T-helper 2 cell treated with Interferon-gamma antibody and Interleukin-4, amounts not matched to agents 5 μg/mL and 100 μg/mL, for 36 hours (primary cell): ENCODE data around the gene CRELD2.
"Not testable (repeated sequence)": the region's sequence is repeated elsewhere in the genome, so short reads cannot be mapped to it uniquely, and the experiment has no call there.

ENCODE experiments used
- DNase-seq: peaks from one replicate; pipeline ENCODE4 v3.0.0; 2021; ENCODE audit warnings: low spot score
- H3K27ac Mint-ChIP-seq: one replicate; pipeline ENCODE4 v1.8.0; 2021; ENCODE audit warnings: mild to moderate bottlenecking, mixed read lengths
- H3K27me3 Mint-ChIP-seq: one replicate; pipeline ENCODE4 v1.8.0; 2021; ENCODE audit warnings: low read depth, mixed read lengths
- H3K36me3 Mint-ChIP-seq: one replicate; pipeline ENCODE4 v1.8.0; 2021; ENCODE audit warnings: low read depth, mixed read lengths
- H3K4me1 Mint-ChIP-seq: one replicate; pipeline ENCODE4 v1.8.0; 2021; ENCODE audit warnings: low read depth, mixed read lengths
- H3K4me3 Mint-ChIP-seq: one replicate; pipeline ENCODE4 v1.8.0; 2022; ENCODE audit warnings: mild to moderate bottlenecking, moderate library complexity, mixed read lengths
- H3K9me3 Mint-ChIP-seq: one replicate; pipeline ENCODE4 v1.8.0; 2021; ENCODE audit warnings: mixed read lengths

CRELD2 gene

DNA sequence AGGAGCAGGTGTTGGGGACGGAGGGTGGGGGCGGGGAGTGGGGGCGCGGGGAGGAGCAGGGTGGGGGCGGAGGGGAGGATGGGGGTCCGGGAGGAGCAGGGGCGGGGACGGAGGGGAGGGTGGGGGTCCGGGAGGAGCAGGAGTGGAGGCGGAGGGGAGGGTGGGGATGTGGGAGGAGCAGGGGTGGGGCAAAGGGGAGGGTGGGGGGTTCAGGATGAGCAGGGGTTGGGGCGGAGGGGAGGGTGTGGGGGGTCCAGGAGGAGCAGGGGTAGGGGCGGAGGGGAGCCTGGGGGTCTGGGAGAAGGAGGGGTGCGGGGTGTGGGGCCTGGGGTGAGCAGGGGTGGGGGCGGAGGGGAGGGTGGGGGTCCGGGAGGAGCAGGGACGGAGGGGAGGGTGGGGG, 17.1 kb downstream of the CRELD2 start:
- no peak for DNase-seq
- H3K9me3 Mint-ChIP-seq = no peaks in the 10 kb centered on the region
- peak overlapping the region; percentile 36 for H3K4me3 Mint-ChIP-seq
- H3K27me3 Mint-ChIP-seq = no peaks in the 10 kb centered on the region
- H3K36me3 Mint-ChIP-seq = peaks cover 2% of the 10 kb centered on the region
- H3K4me1 Mint-ChIP-seq = peaks cover 17% of the 10 kb centered on the region
- H3K27ac Mint-ChIP-seq = peak overlapping the region; percentile 78

- peak; percentile 99 for DNase-seq
- Mint-ChIP-seq H3K9me3 (no peaks in the 10 kb centered on the region), H3K36me3 (peaks cover 2% of the 10 kb centered on the region), H3K4me1 (peaks cover 11% of the 10 kb centered on the region), H3K4me3 (peak overlapping the region; percentile 76), H3K27ac (peak overlapping the region; percentile 88), H3K27me3 (no peaks in the 10 kb centered on the region)
Measured at GRCh38 chr22:49936018-49936972, 17.9 kb downstream of the CRELD2 start.

DNA sequence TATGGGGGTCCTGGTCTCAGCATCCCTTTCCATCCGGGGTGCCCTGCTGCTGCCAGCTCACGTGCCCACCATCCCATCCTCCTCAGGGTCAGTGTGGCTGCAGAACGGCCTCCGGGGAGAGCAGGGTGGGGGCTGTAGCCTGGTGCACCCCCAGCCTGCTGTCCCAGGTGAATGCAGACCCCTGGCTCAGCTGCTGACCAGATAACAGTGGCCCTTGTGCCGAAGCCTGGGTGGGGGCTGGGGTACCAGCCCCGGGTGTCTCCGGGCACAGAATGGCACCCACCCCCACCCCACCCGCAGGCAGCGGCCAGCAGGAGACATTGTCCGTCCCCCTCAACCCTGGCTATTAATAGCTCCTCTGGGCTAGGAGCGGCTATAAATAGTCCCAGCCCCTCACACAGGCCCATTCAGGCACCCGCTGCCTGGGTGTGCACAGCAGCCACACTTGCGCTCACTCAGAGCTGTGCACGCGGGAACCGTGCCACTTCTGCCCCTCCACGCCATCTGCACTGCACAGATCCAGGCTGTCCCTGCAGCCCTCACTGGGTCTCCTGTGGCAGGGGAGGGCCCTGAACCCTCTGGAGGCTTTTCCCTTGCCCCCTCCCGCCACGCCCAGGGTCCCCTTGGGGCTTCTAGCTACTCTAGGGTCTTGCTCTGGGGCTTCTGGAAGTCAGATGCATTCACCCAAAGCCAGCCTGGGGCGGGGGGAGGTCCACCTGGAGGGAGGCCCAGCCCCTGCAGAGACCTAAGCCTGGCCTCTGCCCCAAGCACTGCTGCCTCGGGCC, 18.7 kb downstream of the CRELD2 start:
- DNase-seq = no peak
- H3K9me3 Mint-ChIP-seq = no peaks in the 10 kb centered on the region
- peak overlapping the region; percentile 76 for H3K4me3 Mint-ChIP-seq
- peaks cover 10% of the 10 kb centered on the region for H3K4me1 Mint-ChIP-seq
- peak overlapping the region; percentile 88 for H3K27ac Mint-ChIP-seq
- H3K36me3 Mint-ChIP-seq = peaks cover 2% of the 10 kb centered on the region
- no peaks in the 10 kb centered on the region for H3K27me3 Mint-ChIP-seq

- Mint-ChIP-seq H3K4me3 (no peak overlapping the region), H3K36me3 (peaks cover 2% of the 10 kb centered on the region), H3K4me1 (peaks cover 8% of the 10 kb centered on the region), H3K27me3 (no peaks in the 10 kb centered on the region), H3K9me3 (no peaks in the 10 kb centered on the region), H3K27ac (no peak overlapping the region)
- no peak for DNase-seq
Measured at GRCh38 chr22:49937758-49938564, 19.5 kb downstream of the CRELD2 start.

GRCh38 chr22:49938565-49939136, 20.2 kb downstream of the CRELD2 start:
- no peaks in the 10 kb centered on the region for H3K27me3 Mint-ChIP-seq
- no peaks in the 10 kb centered on the region for H3K9me3 Mint-ChIP-seq
- DNase-seq = no peak
- H3K27ac Mint-ChIP-seq = no peak overlapping the region
- no peaks in the 10 kb centered on the region for H3K36me3 Mint-ChIP-seq
- peaks cover 4% of the 10 kb centered on the region for H3K4me1 Mint-ChIP-seq
- no peak overlapping the region for H3K4me3 Mint-ChIP-seq

DNA sequence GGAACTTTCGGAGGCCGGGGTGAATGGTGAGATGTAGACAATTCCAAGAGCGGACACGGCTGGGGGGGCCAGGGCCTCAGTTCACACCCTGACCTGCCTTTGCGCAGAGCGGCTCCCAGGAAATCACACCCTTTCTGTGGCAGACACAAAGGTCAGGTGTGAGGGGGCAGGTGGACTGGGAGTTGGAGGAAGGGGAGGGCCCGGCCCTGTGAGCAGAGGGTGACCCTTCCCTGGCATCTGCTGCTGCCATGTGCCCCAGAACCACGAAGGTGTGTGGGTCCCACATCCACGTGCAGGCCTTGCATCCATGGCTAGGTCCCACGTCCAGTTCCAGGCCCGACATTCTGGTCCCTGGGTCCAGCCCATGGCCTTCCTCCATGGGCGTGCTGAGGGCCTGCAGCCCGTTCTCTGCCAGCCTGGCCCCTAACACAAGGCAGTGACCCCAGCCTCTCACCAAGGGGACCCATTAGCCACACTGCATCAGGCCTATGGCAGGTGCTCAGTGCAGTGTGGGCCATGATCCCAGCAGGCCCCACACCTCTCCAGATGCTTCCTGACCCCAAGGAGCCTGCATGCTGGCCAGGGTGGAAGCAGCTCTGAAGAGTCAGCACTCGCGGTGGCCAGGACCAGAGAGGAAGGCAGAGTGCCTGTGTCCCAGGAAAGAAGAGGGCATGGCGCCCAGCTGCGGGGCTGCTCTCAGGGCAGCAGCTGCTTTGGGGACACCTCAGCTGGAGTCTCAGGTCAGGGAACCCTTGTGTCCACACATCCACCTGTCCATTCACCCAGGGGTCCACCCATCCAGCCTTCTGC, 23.3 kb downstream of the CRELD2 start:
- no peak overlapping the region for H3K4me3 Mint-ChIP-seq
- no peaks in the 10 kb centered on the region for H3K36me3 Mint-ChIP-seq
- H3K27me3 Mint-ChIP-seq = no peaks in the 10 kb centered on the region
- no peak for DNase-seq
- peaks cover 4% of the 10 kb centered on the region for H3K9me3 Mint-ChIP-seq
- no peak overlapping the region for H3K27ac Mint-ChIP-seq
- peaks cover 6% of the 10 kb centered on the region for H3K4me1 Mint-ChIP-seq

GRCh38 chr22:49942565-49943404, 24.4 kb downstream of the CRELD2 start:
- peaks cover 4% of the 10 kb centered on the region for H3K9me3 Mint-ChIP-seq
- no peaks in the 10 kb centered on the region for H3K36me3 Mint-ChIP-seq
- no peaks in the 10 kb centered on the region for H3K27me3 Mint-ChIP-seq
- H3K4me1 Mint-ChIP-seq = peaks cover 4% of the 10 kb centered on the region
- DNase-seq = no peak
- no peak overlapping the region for H3K27ac Mint-ChIP-seq
- no peak overlapping the region for H3K4me3 Mint-ChIP-seq

DNA sequence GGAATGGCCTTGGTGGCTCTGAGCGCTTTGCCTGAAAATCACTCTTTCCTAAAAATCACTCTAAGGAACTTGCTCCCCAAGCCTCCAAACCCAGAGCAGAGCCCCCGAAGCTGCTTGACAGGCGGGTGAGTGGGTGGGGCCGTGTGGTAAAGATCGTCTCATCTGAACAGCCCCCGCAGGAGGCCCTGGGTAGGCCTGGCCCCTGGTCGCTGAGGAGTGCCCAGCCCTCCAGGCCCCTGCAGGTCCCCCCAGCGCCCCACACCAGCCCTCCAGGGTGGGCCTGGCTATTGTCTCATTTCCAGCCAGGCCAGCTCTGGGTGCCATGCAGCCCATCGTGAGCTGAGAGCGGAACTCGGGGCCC, 25.0 kb downstream of the CRELD2 start:
- no peak overlapping the region for H3K27ac Mint-ChIP-seq
- H3K4me1 Mint-ChIP-seq = peaks cover 4% of the 10 kb centered on the region
- H3K36me3 Mint-ChIP-seq = no peaks in the 10 kb centered on the region
- H3K27me3 Mint-ChIP-seq = no peaks in the 10 kb centered on the region
- no peak overlapping the region for H3K4me3 Mint-ChIP-seq
- DNase-seq = no peak
- H3K9me3 Mint-ChIP-seq = peaks cover 4% of the 10 kb centered on the region

- DNase-seq = no peak
- Mint-ChIP-seq H3K4me1 (peaks cover 4% of the 10 kb centered on the region), H3K27me3 (no peaks in the 10 kb centered on the region), H3K4me3 (no peak overlapping the region), H3K9me3 (peaks cover 4% of the 10 kb centered on the region), H3K36me3 (no peaks in the 10 kb centered on the region), H3K27ac (peak overlapping the region; percentile 36)
Measured at GRCh38 chr22:49943771-49944398, 25.5 kb downstream of the CRELD2 start.

DNA sequence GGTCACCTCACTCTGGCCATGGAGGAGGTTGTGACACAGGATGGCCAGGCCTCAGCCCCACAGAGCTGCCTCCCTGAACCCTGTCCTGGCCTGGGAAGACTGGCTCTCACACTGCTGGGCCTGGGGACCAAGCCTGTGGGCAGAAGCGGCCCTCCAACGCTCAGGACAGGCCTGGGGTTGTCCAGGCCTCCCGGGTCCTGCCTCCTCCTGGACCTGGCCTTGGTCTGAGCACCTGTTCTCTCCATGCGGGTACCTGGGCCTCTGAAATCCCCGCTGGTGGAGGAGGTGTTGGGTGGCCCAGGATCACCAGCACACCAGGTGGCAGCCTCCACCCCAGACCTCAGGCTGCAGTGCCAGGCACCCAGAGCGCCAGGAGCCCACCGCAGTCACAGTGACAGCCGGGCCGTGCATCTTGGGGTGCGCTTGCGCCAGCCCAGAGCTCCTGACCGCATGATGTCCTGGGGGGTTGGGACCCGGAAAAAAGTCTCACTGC, 26.0 kb downstream of the CRELD2 start:
- Mint-ChIP-seq H3K27ac (peak overlapping the region; percentile 55), H3K4me3 (no peak overlapping the region), H3K9me3 (peaks cover 4% of the 10 kb centered on the region), H3K4me1 (peaks cover 4% of the 10 kb centered on the region), H3K27me3 (no peaks in the 10 kb centered on the region), H3K36me3 (no peaks in the 10 kb centered on the region)
- no peak for DNase-seq

GRCh38 chr22:49945042-49945794, 26.8 kb downstream of the CRELD2 start:
- H3K4me3 Mint-ChIP-seq, H3K36me3 Mint-ChIP-seq, DNase-seq, H3K4me1 Mint-ChIP-seq, H3K9me3 Mint-ChIP-seq, H3K27me3 Mint-ChIP-seq: not testable (repeated sequence)
- peak overlapping the region; percentile 88 for H3K27ac Mint-ChIP-seq
